ENCODE data around the gene LTF. TPM values are rescaled to one million over a fixed set of nuclear protein-coding genes. Genes with fewer than 3 reads are reported as not detected.

Gene LTF
- total RNA-seq: 1 to 10 TPM; 8.8 to 8.9 TPM

DNA sequence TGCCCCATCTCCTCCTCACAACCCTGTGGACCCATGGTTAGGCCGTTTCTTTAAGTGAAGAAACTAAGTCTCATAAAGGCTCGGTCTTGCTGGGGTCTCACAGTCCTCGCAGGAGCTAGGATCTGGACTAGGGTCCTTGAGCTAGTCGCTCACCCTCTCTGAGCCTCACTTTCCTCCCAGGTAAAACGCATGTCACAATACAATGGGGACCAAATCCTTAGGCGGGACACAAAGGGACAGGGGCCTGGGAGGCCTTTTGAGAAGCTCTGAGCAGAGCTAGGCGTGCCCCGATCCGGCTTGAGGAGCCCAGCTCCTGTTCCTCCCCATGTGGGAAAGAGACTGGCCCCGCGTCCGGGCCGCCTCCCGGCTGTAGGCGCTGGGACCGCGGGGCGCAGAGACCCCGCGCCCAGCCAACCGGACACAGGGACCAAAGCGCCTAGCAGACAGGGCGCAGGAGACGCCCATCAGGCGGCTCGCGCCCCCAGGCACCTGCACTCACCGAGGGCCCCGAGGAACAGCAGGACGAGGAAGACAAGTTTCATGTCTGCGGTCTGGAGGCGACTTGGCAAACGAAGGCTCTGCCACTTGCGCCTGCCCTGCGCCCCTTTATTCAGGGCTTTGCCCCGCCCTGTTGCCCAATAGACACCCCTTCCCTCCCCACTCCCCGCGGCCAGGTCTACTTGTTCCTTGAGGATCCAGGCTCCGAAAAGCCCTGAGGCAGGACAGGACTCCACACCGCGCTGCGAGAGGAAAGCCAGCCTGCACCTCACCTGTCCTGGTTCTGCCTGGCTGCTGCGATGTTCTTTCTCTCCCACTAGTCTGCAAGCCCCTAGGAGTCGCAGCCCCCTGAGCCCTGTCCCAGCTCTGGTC lies at the start of gene LTF:
TSS of gene LTF (minus strand) at position 580 of the 870 bp plus-strand sequence. CDS start at position 542, 38 bp downstream.
- no peak for TF ChIP-seq POLR2A (IDR thresholded peaks at IDR 0.05)
- TF ChIP-seq, protein P1, sequence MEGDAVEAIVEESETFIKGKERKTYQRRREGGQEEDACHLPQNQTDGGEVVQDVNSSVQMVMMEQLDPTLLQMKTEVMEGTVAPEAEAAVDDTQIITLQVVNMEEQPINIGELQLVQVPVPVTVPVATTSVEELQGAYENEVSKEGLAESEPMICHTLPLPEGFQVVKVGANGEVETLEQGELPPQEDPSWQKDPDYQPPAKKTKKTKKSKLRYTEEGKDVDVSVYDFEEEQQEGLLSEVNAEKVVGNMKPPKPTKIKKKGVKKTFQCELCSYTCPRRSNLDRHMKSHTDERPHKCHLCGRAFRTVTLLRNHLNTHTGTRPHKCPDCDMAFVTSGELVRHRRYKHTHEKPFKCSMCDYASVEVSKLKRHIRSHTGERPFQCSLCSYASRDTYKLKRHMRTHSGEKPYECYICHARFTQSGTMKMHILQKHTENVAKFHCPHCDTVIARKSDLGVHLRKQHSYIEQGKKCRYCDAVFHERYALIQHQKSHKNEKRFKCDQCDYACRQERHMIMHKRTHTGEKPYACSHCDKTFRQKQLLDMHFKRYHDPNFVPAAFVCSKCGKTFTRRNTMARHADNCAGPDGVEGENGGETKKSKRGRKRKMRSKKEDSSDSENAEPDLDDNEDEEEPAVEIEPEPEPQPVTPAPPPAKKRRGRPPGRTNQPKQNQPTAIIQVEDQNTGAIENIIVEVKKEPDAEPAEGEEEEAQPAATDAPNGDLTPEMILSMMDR (IDR thresholded peaks at IDR 0.05): no peak
- no peak within 1 kb of the TSS for H3K4me3 ChIP-seq
- H3K27ac ChIP-seq: peak within 1 kb of the TSS in 1 of 4 donors; percentile 48
- 46 to 70% methylated on average over 21 to 44 of the region's 44 CpGs for WGBS, 2 donors
- intact Hi-C loops (cut with DNase I): no loop called here
- H3K36me3 ChIP-seq (replicated peaks in 1 of 2; ENCODE audit: insufficient read depth in 1 of 2, low read depth in 2 of 2): no peaks in the 10 kb centered on the region
- DNase-seq (no peak), ATAC-seq (no peak)
- no peaks in the 10 kb centered on the region for H3K9me3 ChIP-seq
- H3K27me3 ChIP-seq: no peaks in the 10 kb centered on the region
- H3K4me1 ChIP-seq: peaks cover 22% of the 10 kb centered on the region

GRCh38 chr3:46512191-46512749 lies 47.6 kb upstream of the LTF start:
- H3K9me3 ChIP-seq: no peaks in the 10 kb centered on the region

DNA sequence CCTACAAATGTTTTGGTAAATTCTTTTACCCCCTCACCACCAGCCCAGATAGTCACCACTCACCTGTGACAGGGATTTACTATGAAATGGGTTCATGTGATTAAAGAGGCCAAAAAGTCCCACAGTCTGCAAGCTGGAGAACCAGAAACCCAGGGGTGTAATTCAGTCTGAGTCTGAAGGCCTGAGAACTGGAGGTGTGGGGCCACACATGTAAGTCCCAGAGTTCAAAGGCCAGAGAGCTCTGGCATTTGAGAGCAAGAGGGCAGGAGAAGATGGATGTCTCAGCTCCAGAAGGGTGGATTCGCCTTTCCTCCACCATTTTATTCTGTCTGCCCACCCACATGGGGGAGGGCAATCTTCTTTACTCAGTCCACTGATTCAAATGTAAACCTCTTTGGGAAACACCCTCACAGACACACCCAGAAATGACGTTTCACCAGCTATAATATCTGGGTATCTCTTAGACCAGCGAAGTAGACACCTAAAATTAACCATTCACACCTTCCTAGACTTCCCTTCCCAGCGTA lies 45.0 kb upstream of the LTF start:
- intact Hi-C loops (cut with DNase I): no loop called here
- no peak for DNase-seq
- H3K27me3 ChIP-seq: no peaks in the 10 kb centered on the region
- no peak for ATAC-seq
- H3K4me3 ChIP-seq: no peak overlapping the region
- no peaks in the 10 kb centered on the region for H3K9me3 ChIP-seq
- H3K36me3 ChIP-seq (replicated peaks in 1 of 2; ENCODE audit: insufficient read depth in 1 of 2, low read depth in 2 of 2): no peaks in the 10 kb centered on the region
- H3K4me1 ChIP-seq: no peaks in the 10 kb centered on the region
- 78 to 81% methylated on average over 4 of the region's 4 CpGs for WGBS, 2 donors
- H3K27ac ChIP-seq: no peak overlapping the region
- TF ChIP-seq, protein P1 (IDR thresholded peaks at IDR 0.05): no peak
- TF ChIP-seq POLR2A (IDR thresholded peaks at IDR 0.05): no peak

More at GRCh38 chr3:46512191-46512749, 47.6 kb upstream of the LTF start:
- H3K27ac ChIP-seq: no peak overlapping the region
- H3K4me1 ChIP-seq: no peaks in the 10 kb centered on the region
- ATAC-seq (no peak), DNase-seq (no peak)
- intact Hi-C loops (cut with DNase I): no loop called here
- no peak overlapping the region for H3K4me3 ChIP-seq
- H3K27me3 ChIP-seq: no peaks in the 10 kb centered on the region
- 74% methylated on average over 2 of the region's 2 CpGs for WGBS, 2 donors
- TF ChIP-seq, protein P1 (IDR thresholded peaks at IDR 0.05): no peak
- no peak for TF ChIP-seq POLR2A (IDR thresholded peaks at IDR 0.05)
- no peaks in the 10 kb centered on the region for H3K36me3 ChIP-seq (replicated peaks in 1 of 2; ENCODE audit: insufficient read depth in 1 of 2, low read depth in 2 of 2)

DNA sequence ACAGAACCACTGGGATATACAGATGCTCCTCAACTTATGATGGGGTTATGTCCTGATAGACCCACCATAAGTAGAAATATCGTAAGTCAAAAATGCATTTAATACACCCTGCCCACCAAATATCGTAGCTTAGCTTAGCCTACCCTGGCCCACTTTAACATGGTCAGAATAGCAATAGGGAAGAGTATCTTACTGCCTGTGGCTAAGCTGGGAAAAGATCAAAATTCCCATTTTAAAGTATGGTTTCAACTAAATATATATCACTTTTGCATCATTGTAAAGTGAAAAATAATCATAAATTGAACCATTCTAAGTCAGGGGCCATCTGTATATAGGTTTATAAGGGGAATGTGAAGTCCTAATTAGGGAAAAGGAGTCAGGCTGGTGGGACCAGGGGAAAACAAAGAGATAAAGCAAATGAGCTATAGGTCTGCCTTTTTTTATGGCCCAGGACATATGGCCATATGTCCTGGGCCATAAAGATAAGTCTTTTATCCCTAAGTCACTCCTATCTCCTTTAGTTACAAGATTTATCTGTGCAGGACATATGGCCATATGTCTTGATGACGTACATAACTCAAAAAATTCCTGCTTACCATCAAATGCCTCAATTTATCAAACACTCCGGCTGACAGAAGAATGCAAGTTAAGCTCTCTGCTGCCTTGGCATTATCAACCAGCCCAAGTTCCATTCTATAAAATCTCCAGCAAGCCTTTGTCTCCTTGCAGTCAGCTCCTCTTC lies 44.3 kb upstream of the LTF start:
- Histone ChIP-seq H3K36me3 (replicated peaks in 1 of 2; ENCODE audit: insufficient read depth in 1 of 2, low read depth in 2 of 2) (no peaks in the 10 kb centered on the region), H3K9me3 (no peaks in the 10 kb centered on the region), H3K4me1 (no peaks in the 10 kb centered on the region), H3K27me3 (no peaks in the 10 kb centered on the region), H3K27ac (no peak overlapping the region), H3K4me3 (no peak overlapping the region)
- TF ChIP-seq, protein P1 (IDR thresholded peaks at IDR 0.05): no peak
- no peak for TF ChIP-seq POLR2A (IDR thresholded peaks at IDR 0.05)
- no peak for DNase-seq
- intact Hi-C loops (cut with DNase I): no loop called here
- no peak for ATAC-seq
- WGBS, 2 donors: 87 to 92% methylated on average over 4 of the region's 4 CpGs
